Measurements from ENCODE around the gene IQSEC2. TPM values are rescaled to one million over a fixed set of nuclear protein-coding genes. Genes with fewer than 3 reads are reported as not detected.

The IQSEC2 gene
- total and polyA plus RNA-seq, 9 of the 15 experiments (the other 6 are each of a cell fraction or from before 2014, with no cell fraction given): 2.7 to 41.8 (median 20.1) TPM

DNA sequence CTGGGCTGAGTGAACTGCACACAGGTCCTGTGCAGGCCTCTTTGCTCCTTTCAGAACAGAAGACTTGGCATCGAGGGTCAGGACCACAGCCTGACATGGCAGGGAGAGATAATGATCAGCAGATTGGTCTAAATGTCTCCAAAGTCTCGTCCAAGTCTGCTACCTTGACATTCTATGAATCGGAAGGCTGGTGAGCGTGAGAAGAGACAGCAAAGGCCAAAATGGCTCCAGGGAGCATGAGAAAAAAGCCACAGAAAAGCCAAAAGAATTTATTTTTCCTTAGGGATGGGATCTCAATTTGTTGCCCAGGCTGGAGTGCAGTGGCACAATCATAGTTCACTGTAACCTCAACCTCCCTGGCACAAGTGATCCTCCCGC is 32.3 kb upstream of the IQSEC2 start:
- ATAC-seq (no peak), FAIRE-seq (no peak), DNase-seq (ENCODE audit: extremely low read depth in 1 of 4, low spot score in 3 of 4) (no peak)
- Histone ChIP-seq H3K9ac (ENCODE audit: insufficient read depth in 1 of 2, low read depth in 2 of 2, low read length in 2 of 2) (no peak overlapping the region; a peak in 1 of 4 replicates), H3K36me3 (ENCODE audit: control insufficient read depth, insufficient read depth, low read length) (no peaks in the 10 kb centered on the region), H3K27ac (ENCODE audit: extremely low read depth, low read depth, low read length) (no peak overlapping the region; the same call in 2 of the 3 replicates), H3K4me3 (no peak overlapping the region), H3K9me1 (ENCODE audit: control insufficient read depth, insufficient read depth, low read length) (no peaks in the 10 kb centered on the region), H3K4me2 (ENCODE audit: insufficient read depth, low read length) (peak overlapping the region; percentile 23; the same call in 1 of the 2 replicates), H3K9me3 (replicated peaks; ENCODE audit: control insufficient read depth, insufficient read depth, low read depth, low read length) (no peaks in the 10 kb centered on the region), H3K27me3 (ENCODE audit: control insufficient read depth in 2 of 2, insufficient read depth in 2 of 2, low read length in 2 of 2) (peaks cover 0 to 5% of the 10 kb centered on the region in 2 experiments; a peak in 2 of 5 replicates), H3K79me2 (ENCODE audit: control insufficient read depth, insufficient read depth, low read length) (no peaks in the 10 kb centered on the region), H3K4me1 (replicated peaks in 1 of 2; ENCODE audit: control insufficient read depth in 2 of 2, insufficient read depth in 2 of 2, low read length in 2 of 2) (peaks cover 15 to 25% of the 10 kb centered on the region in 2 experiments; a peak in 4 of 5 replicates), H2AFZ (ENCODE audit: low read depth, low read length) (peak overlapping the region; percentile 76; the same call in 1 of the 2 replicates), H4K20me1 (replicated peaks; ENCODE audit: control insufficient read depth, insufficient read depth, low read length) (0 out of 2 replicates have a peak, but pooled peaks cover 2% of the 10 kb centered on the region)
- WGBS (ENCODE audit: insufficient coverage, low coverage, missing lambda C conversion rate): 49% methylated on average over 5 of the region's 5 CpGs
- BruUV-seq (replicated peaks): no TSS peak
- intact Hi-C loops (cut with micrococcal nuclease) (loop anchor here (10.0 kb wide), 1 partner anchor 521 kb away; no protein-coding TSS in a partner anchor), in situ Hi-C loops (cut with MboI) (no loop called here)
- CTCF ChIA-PET (ENCODE audit: low intra/inter-chr PET ratio): interaction anchor here (0.6 to 2.3 kb wide), 3 partner anchors 122 to 1216 kb away, joined by 5 to 10 read pairs (median 7); partner anchors contain the start of gene GNL3L
- POLR2A ChIA-PET: interaction anchor here (1.0 to 1.1 kb wide), 2 partner anchors 98 to 108 kb away, joined by 3 read pairs; no protein-coding TSS in a partner anchor
- TF ChIP-seq BACH1 (tag; IDR thresholded peaks at IDR 0.05) (no peak), EGR1 (conservative IDR thresholded peaks at IDR 0.05) (no peak), HDGF (IDR thresholded peaks at IDR 0.05) (no peak), ZKSCAN1 (IDR thresholded peaks at IDR 0.05; ENCODE audit: low read depth, low read length) (no peak), SOX6 (IDR thresholded peaks at IDR 0.05) (no peak), KHSRP (IDR thresholded peaks at IDR 0.05) (no peak), NR2F6 (CRISPR knock-in tag; IDR thresholded peaks at IDR 0.05) (no peak), MYNN (IDR thresholded peaks at IDR 0.05) (no peak), MYNN (CRISPR knock-in tag; IDR thresholded peaks at IDR 0.05) (no peak), ZNF431 (CRISPR knock-in tag; IDR thresholded peaks at IDR 0.05) (no peak), NELFE (IDR thresholded peaks at IDR 0.05; ENCODE audit: insufficient read depth, insufficient read length) (no peak), BDP1 (IDR thresholded peaks at IDR 0.05; ENCODE audit: insufficient read depth, insufficient read length) (no peak), ZNF586 (CRISPR knock-in tag; conservative IDR thresholded peaks at IDR 0.05) (no peak), HDAC1 (IDR thresholded peaks at IDR 0.05) (no peak), SP2 (IDR thresholded peaks at IDR 0.05; ENCODE audit: extremely low read depth, low read depth, low read length, poor library complexity, severe bottlenecking) (no peak), GTF2E2 (tag; IDR thresholded peaks at IDR 0.05) (no peak), RFX1 (IDR thresholded peaks at IDR 0.05) (no peak), PHB (CRISPR knock-in tag; IDR thresholded peaks at IDR 0.05) (no peak)

Measured in K562 (cell line).